Tibial nerve (tissue), 4 donors: ENCODE data around the gene PKN2.

Experiments
- CTCF ChIP-seq, 5 experiments: fragments of 200-600 bp in 3 of 5; fragments of 450-650 bp in 2 of 5; sonication (generic) in 3 of 5; IDR thresholded peaks; one replicate each; pipeline ENCODE4 v1.5.1; 2016 to 2019; ENCODE audit warnings: antibody characterized with exemption in 5 of 5, mild to moderate bottlenecking in 3 of 5, moderate library complexity in 2 of 5
- EP300 ChIP-seq, 2 donors: sonication (generic); formaldehyde crosslinking; IDR thresholded peaks; one replicate each; pipeline ENCODE4 v1.6.1; 2017; ENCODE audit warnings: antibody characterized with exemption in 2 of 2, mild to moderate bottlenecking in 1 of 2
- POLR2A ChIP-seq, 2 donors: fragments of 450-650 bp; IDR thresholded peaks; one replicate each; pipeline ENCODE4 v1.6.1; 2017; ENCODE audit warnings: antibody characterized with exemption in 2 of 2, mild to moderate bottlenecking in 2 of 2, moderate library complexity in 2 of 2

DNA sequence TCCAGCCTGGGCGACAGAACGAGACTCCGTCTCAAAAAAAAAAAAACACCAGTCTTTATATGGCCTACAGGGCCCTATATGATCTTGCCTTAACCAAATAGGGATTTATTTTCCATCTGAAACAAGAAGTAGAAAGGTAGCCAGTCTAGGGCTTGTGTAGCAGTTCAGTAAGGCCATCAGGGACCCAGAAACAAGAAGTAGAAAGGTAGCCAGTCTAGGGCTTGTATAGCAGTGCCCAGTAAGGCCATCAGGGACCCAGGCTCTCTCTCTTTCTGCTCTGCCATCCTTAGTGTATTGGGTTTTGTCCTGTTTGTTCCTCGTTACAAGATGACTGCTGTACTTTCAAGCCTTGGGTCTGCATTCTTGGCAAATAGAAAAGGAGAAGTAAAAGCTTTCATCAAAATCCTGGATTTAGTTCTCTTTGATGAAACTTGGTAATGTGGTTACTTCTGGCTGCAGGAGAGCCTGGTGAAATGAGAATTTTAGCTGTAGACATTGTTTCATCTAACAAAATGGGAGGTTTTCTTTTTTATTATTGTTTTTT is 46.1 kb downstream of the PKN2 start:
- TF ChIP-seq CTCF (IDR thresholded peaks at IDR 0.05) (no peak), POLR2A (IDR thresholded peaks at IDR 0.05) (no peak), EP300 (IDR thresholded peaks at IDR 0.05) (no peak)
